GM06990 (cell line): ENCODE data around the gene SLC23A2.

Experiments used
- DNase-seq: peaks from one replicate; pipeline ENCODE4 v3.0.0-alpha.2; 2011; ENCODE audit not compliant: insufficient read length; ENCODE audit errors: extremely low read depth
- H3K27me3 ChIP-seq: replicated peaks from 2 replicates; pipeline ENCODE4 v1.6.0; 2011; ENCODE audit warnings: low read length; ENCODE audit not compliant: control insufficient read depth, insufficient read depth
- H3K36me3 ChIP-seq: 2 replicates; pipeline ENCODE4 v1.5.1; 2011; ENCODE audit warnings: low read length; ENCODE audit not compliant: control insufficient read depth, insufficient read depth
- H3K4me3 ChIP-seq: replicated peaks from 2 replicates; pipeline ENCODE4 v1.5.1; 2011; ENCODE audit warnings: low read depth, mild to moderate bottlenecking, control low read depth, low read length
- TF ChIP-seq, protein P1 (sequence below): IDR thresholded peaks from 2 replicates; pipeline ENCODE4 v1.5.1; 2011; ENCODE audit warnings: low read length, control low read depth, mild to moderate bottlenecking, inconsistent platforms; ENCODE audit not compliant: insufficient read depth, poor library complexity, severe bottlenecking

SLC23A2 gene

DNA sequence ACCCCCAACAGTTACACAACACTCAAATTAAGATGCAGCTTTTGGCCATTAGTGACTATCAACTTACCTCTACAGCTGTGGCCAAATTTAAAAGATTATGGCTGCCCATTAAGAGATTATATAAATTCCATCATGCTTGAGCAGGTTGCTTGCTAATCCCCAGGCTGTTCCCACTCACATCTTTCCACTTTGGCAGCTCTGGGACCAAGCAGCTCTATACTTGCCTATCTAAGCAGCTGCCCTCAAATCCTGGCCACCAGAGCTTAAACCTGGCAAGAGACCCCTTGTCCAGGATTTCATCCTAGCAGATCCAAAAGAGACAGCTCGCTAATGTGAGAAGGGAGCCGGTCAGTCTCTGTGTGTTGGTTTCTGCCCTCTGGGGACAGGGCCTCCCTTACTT is 127.9 kb downstream of the SLC23A2 start:
- TF ChIP-seq, protein P1, sequence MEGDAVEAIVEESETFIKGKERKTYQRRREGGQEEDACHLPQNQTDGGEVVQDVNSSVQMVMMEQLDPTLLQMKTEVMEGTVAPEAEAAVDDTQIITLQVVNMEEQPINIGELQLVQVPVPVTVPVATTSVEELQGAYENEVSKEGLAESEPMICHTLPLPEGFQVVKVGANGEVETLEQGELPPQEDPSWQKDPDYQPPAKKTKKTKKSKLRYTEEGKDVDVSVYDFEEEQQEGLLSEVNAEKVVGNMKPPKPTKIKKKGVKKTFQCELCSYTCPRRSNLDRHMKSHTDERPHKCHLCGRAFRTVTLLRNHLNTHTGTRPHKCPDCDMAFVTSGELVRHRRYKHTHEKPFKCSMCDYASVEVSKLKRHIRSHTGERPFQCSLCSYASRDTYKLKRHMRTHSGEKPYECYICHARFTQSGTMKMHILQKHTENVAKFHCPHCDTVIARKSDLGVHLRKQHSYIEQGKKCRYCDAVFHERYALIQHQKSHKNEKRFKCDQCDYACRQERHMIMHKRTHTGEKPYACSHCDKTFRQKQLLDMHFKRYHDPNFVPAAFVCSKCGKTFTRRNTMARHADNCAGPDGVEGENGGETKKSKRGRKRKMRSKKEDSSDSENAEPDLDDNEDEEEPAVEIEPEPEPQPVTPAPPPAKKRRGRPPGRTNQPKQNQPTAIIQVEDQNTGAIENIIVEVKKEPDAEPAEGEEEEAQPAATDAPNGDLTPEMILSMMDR = no peak
- DNase-seq = no peak
- no peaks in the 10 kb centered on the region for H3K27me3 ChIP-seq
- H3K4me3 ChIP-seq = no peak overlapping the region
- peaks cover 3% of the 10 kb centered on the region; the same call in 1 of the 2 replicates for H3K36me3 ChIP-seq

DNA sequence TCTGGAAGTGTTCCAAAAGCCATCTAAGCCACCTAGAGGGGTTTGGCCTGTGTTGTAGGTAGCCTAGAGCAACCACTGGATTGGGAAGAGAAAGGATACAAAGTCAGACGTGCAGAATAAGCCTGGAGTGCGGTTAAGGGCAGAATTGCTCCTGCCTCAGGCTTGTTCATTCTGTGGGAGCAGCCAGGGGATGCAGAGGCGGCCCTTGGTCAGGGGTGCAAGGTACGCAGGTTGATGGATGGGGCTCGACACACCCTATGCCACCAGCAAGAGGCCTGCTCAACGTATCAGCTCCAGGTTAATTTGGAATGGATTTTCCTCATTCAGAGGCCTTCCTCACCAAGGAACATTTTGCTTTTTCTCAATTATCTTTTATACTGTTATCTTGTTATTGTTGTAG is 129.8 kb downstream of the SLC23A2 start:
- H3K4me3 ChIP-seq = no peak overlapping the region
- H3K36me3 ChIP-seq = peaks cover 4% of the 10 kb centered on the region; the same call in 1 of the 2 replicates
- TF ChIP-seq, protein P1 = no peak
- DNase-seq = no peak
- no peaks in the 10 kb centered on the region for H3K27me3 ChIP-seq

DNA sequence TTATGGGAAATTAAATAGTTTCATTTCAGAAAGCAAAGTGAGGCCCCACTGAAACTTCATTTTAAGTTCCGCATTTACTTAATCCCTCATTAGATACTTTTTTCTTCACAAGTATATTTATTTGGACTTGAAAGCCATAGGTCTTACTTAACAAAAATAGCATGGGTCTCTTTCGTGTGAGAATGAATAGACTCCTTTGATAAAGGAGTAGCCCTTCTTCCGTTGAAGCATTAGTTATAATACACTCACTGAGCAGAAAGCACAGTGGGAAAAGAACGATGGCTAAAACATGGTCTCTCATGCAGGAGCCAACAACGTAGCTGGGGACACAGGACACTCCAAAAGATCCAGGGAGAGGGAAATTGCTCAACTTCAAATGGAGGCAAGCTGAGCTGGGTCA is 130.4 kb downstream of the SLC23A2 start:
- DNase-seq = no peak
- H3K36me3 ChIP-seq = peaks cover 6% of the 10 kb centered on the region
- TF ChIP-seq, protein P1 = no peak
- H3K27me3 ChIP-seq = no peaks in the 10 kb centered on the region
- H3K4me3 ChIP-seq = no peak overlapping the region

DNA sequence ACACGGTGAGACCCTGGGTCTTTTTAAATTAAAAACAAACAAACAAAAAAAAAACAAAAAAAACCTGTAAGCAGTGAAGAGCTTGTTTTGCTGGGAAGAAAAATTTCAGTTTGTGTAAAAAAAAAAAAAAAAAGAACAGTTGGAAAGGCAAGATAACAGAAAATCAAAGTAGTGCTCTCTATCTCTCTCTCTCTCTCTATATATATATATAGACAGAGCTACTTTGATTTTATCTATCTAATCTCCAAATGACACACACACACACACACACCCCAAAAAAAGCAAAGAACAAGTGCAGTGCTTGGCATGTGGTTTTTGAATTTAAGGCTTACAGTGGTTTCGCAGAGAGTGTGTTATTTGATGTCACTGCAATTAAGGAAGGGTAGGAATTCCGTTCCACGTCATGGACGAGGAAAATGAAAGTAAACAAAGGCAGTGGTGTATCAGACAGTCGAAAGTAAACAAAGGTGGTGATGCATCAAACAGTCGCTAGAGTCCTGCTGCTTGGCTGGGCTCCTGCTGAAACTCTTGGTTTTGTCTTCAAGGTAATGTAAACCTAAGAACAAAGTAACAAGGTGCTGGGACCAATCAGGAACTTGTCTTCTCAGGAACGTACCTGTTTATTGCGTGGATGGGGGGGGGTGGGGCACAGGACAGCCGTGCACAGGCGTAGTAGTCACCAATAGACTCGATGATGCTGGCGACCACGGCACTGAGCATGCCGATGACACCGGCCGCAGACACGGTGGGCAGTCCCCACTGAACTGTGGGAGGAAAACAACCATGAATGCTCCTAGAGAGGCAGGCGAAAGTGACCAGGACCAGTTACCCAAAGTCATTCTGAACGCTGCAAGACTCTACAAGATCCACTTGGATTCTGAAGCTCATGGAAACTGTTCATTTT is 131.8 kb downstream of the SLC23A2 start:
- DNase-seq = no peak
- H3K36me3 ChIP-seq = peaks cover 6% of the 10 kb centered on the region
- TF ChIP-seq, protein P1 = no peak
- H3K27me3 ChIP-seq = no peaks in the 10 kb centered on the region
- no peak overlapping the region for H3K4me3 ChIP-seq

DNA sequence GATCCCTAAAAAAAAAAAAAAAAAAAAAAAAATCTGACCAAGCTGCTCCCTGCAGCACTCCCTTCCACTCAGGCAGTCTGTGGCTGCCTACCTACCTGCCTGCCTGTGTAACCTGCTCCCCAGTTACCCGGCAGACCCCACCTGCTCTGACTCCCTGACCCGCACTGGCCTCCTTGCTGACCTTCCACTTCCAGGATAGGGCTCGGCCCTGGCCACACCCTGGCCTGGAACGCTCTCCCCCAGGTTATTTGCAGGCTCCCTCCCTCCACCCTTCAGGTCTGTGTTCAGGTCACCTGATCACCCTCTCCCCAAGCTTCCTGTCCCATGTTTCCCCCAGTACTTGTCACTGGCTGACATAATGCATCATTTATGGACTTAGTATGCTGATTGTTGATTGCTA is 134.3 kb downstream of the SLC23A2 start:
- no peak for DNase-seq
- H3K27me3 ChIP-seq = no peaks in the 10 kb centered on the region
- peaks cover 3% of the 10 kb centered on the region for H3K36me3 ChIP-seq
- TF ChIP-seq, protein P1 = no peak
- no peak overlapping the region for H3K4me3 ChIP-seq

DNA sequence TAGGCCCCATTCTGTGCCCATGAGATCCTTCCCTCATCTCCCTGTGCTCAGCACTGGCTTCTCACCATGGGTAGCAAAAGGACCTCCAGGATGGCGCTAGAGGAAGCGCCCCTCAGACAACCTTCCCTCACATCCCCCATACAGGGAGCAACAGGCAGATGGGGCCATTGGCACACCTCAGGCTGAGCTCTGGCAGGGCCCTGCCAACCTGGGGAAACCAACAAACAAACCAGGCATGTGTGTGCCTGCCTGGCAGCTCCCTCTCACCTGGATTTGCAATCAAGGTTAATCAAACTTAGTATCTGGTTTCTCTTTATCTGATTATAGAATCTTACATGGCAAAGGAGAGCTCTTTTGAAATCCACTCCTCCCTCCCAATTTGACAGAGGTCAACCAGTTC is 134.9 kb downstream of the SLC23A2 start:
- no peak for DNase-seq
- Histone ChIP-seq H3K36me3 (peaks cover 5% of the 10 kb centered on the region), H3K27me3 (no peaks in the 10 kb centered on the region), H3K4me3 (no peak overlapping the region)
- TF ChIP-seq, protein P1 = no peak
